Transverse colon (tissue), 4 donors: ENCODE results near the gene KIF25. TPM values are rescaled to one million over a fixed set of nuclear protein-coding genes. Genes with fewer than 3 reads are reported as not detected.
A peak's percentile ranks its signal among the peaks of the same experiment; 100 is the strongest.

ENCODE experiments used
- DNase-seq: peaks from one replicate; pipeline ENCODE4 v3.0.0-alpha.2; 2019
- H3K27ac ChIP-seq, 4 donors: fragments of 200-600 bp; sonication (generic); 2 replicates each; pipeline ENCODE4 v1.5.1; 2016 to 2018; ENCODE audit warnings: inconsistent platforms in 4 of 4
- H3K27me3 ChIP-seq: fragments of 200-600 bp; sonication (generic); 2 replicates; pipeline ENCODE4 v1.5.1; 2017; ENCODE audit warnings: inconsistent platforms
- H3K36me3 ChIP-seq, 4 donors: fragments of 200-600 bp; sonication (generic); 2 replicates each; pipeline ENCODE4 v1.5.1; 2017 to 2019; ENCODE audit warnings: inconsistent platforms in 4 of 4
- H3K4me1 ChIP-seq, 4 donors: fragments of 200-600 bp; sonication (generic); 2 replicates each; pipeline ENCODE4 v1.5.1; 2017 to 2020; ENCODE audit warnings: inconsistent platforms in 4 of 4
- H3K4me3 ChIP-seq, 4 donors: fragments of 200-600 bp; sonication (generic); 1 replicate in 1 of 4; 2 replicates in 3 of 4; pipeline versions ENCODE4 v1.5.1 to v1.6.1; 2017 to 2019; ENCODE audit warnings: inconsistent platforms in 4 of 4
- H3K9me3 ChIP-seq, 2 donors: fragments of 200-600 bp; sonication (generic); 2 replicates each; pipeline ENCODE4 v1.5.1; 2017 to 2019; ENCODE audit warnings: inconsistent platforms in 2 of 2
- EP300 ChIP-seq: sonication (generic); formaldehyde crosslinking; IDR thresholded peaks from one replicate; pipeline ENCODE4 v1.6.1; 2017; ENCODE audit warnings: antibody characterized with exemption, low read depth
- POLR2A ChIP-seq: fragments of 450-650 bp; IDR thresholded peaks from one replicate; pipeline ENCODE4 v1.6.1; 2016; ENCODE audit warnings: antibody characterized with exemption, mild to moderate bottlenecking, moderate library complexity
- POLR2AphosphoS5 ChIP-seq, 3 donors: sonication (generic); formaldehyde crosslinking; IDR thresholded peaks; one replicate each; pipeline ENCODE4 v1.6.1; 2016; ENCODE audit warnings: antibody characterized with exemption in 3 of 3
- WGBS, 2 donors: methylation state at CpG; one replicate each; pipeline ENCODE4 v1.1.5; 2018; ENCODE audit warnings: low coverage in 1 of 2; 5-methylcytosine and 5-hydroxymethylcytosine counted together
- in situ Hi-C, 4 donors: fragments of 200-750 bp; cut with MboI; loops; one replicate each; pipeline versions ENCODE4 v1.15.0 to v1.15.1; 2017; ENCODE audit warnings: low sequenced_read_pairs in 3 of 4, low pct_ligation_motif_present in 1 of 4, low pct_unique_long_range_greater_than_20kb in 1 of 4
- intact Hi-C: fragments of 100-400 bp; cut with DNase I; formaldehyde crosslinking; loops from one replicate; pipeline ENCODE4 v1.15.1; 2023; ENCODE audit warnings: low total_unique reads
- total RNA-seq, 4 donors: library from RNA; depleted of rRNA; stranded (reverse); fragments of >200 nt; gene quantifications; one replicate each; pipeline ENCODE4 v1.1.0, GENCODE V29; 2016
- TF ChIP-seq, protein P1 (sequence below), 5 experiments: fragments of 200-600 bp in 3 of 5; fragments of 450-650 bp in 2 of 5; sonication (generic) in 3 of 5; IDR thresholded peaks; 1 replicate in 2 of 5; 2 replicates in 3 of 5; pipeline ENCODE4 v1.5.1; 2016 to 2017; ENCODE audit warnings: antibody characterized with exemption in 5 of 5, inconsistent platforms in 3 of 5, mild to moderate bottlenecking in 2 of 5, moderate library complexity in 1 of 5

Gene KIF25
- total RNA-seq, 4 donors from 2014 or later, result not detected

DNA sequence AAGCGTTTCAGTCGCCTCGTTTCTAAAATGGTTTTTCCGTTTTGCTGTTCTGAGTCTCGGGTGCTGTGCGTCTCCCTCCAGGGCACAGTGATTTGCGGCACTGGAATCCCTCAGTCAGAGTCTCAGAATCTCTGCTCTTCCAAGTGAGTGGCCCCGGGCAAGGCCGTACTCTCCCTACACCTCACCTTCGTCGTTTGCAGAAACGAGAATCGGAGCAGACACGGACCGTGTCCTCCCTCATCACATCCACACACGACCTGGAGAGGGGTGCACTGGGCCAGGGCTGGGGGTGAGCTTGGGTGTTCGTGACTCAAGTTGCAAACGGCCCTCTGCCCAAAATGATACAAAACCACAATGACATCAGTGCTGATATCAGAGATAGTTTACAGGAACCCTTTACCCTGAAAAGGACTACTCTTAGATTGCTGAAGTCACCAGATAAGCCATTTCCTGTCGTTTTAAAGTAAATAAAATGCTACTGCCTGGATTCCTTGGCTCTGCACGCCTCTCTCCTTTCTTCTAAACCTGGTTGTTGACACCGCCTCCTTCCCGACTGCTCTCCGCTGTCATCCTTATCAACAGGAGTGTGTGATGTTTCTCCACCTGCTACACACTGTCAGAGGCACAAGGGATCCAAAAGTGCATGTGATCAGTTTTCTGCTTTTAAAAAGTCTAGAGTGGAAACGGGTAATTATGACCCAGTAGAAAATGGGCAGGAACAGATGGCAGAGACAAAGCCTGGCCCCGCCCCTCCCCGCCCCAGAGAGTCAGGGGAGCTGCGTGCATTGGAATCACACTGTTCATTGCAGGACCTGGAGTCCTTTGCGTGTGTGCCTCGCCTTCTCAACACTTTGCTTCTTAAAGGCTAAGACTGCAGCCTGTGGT is 38.4 kb downstream of the KIF25 start:
- H3K4me1 ChIP-seq, result peaks cover 0 to 14% (median 0%) of the 10 kb centered on the region in 4 donors
- in situ Hi-C loops, result loop anchor here in 2 of 4 donors (25.0 kb wide), 1 partner anchor 124 kb away; no protein-coding TSS in a partner anchor
- peak; percentile 61 for DNase-seq
- intact Hi-C loops, result no loop called here
- TF ChIP-seq, protein P1, sequence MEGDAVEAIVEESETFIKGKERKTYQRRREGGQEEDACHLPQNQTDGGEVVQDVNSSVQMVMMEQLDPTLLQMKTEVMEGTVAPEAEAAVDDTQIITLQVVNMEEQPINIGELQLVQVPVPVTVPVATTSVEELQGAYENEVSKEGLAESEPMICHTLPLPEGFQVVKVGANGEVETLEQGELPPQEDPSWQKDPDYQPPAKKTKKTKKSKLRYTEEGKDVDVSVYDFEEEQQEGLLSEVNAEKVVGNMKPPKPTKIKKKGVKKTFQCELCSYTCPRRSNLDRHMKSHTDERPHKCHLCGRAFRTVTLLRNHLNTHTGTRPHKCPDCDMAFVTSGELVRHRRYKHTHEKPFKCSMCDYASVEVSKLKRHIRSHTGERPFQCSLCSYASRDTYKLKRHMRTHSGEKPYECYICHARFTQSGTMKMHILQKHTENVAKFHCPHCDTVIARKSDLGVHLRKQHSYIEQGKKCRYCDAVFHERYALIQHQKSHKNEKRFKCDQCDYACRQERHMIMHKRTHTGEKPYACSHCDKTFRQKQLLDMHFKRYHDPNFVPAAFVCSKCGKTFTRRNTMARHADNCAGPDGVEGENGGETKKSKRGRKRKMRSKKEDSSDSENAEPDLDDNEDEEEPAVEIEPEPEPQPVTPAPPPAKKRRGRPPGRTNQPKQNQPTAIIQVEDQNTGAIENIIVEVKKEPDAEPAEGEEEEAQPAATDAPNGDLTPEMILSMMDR (IDR thresholded peaks at IDR 0.05), result no peak
- no peak for TF ChIP-seq EP300
- TF ChIP-seq POLR2A, result no peak
- peak in 1 of 3 donors; percentile 4 for TF ChIP-seq POLR2AphosphoS5 (IDR thresholded peaks at IDR 0.05)
- peak overlapping the region; percentile 17 to 48 (median 24) for H3K4me3 ChIP-seq
- no peaks in the 10 kb centered on the region for H3K36me3 ChIP-seq
- H3K27ac ChIP-seq, result peak overlapping the region; percentile 66 to 75 (median 74)
- no peaks in the 10 kb centered on the region for H3K27me3 ChIP-seq
- WGBS, 2 donors, result 49% methylated on average over 10 to 29 of the region's 29 CpGs
- peaks cover 17 to 23% of the 10 kb centered on the region in 2 donors for H3K9me3 ChIP-seq

- peaks cover 0 to 14% (median 0%) of the 10 kb centered on the region in 4 donors for H3K4me1 ChIP-seq
- H3K27ac ChIP-seq, result no peak overlapping the region
- peaks cover 17 to 25% of the 10 kb centered on the region in 2 donors for H3K9me3 ChIP-seq
- WGBS, 2 donors, result 71 to 73% methylated on average over 5 to 6 of the region's 6 CpGs
- TF ChIP-seq, protein P1 (IDR thresholded peaks at IDR 0.05), result no peak
- no peak for TF ChIP-seq POLR2AphosphoS5 (IDR thresholded peaks at IDR 0.05)
- no peak for TF ChIP-seq EP300
- no peak for TF ChIP-seq POLR2A
- no peaks in the 10 kb centered on the region for H3K27me3 ChIP-seq
- H3K4me3 ChIP-seq, result no peak overlapping the region
- no peak for DNase-seq
- in situ Hi-C loops (loop anchor here in 2 of 4 donors (25.0 kb wide), 1 partner anchor 125 kb away; no protein-coding TSS in a partner anchor), intact Hi-C loops (no loop called here)
- H3K36me3 ChIP-seq, result no peaks in the 10 kb centered on the region
Measured at GRCh38 chr6:168037242-168037641, 39.8 kb downstream of the KIF25 start.

GRCh38 chr6:168037856-168038255 is 40.4 kb downstream of the KIF25 start:
- Histone ChIP-seq H3K9me3 (peaks cover 17 to 25% of the 10 kb centered on the region in 2 donors), H3K27me3 (no peaks in the 10 kb centered on the region), H3K27ac (no peak overlapping the region), H3K4me1 (peaks cover 0 to 14% (median 0%) of the 10 kb centered on the region in 4 donors), H3K4me3 (no peak overlapping the region), H3K36me3 (no peaks in the 10 kb centered on the region)
- TF ChIP-seq EP300 (no peak), POLR2A (no peak), POLR2AphosphoS5 (IDR thresholded peaks at IDR 0.05) (no peak)
- TF ChIP-seq, protein P1 (IDR thresholded peaks at IDR 0.05), result no peak
- no peak for DNase-seq
- intact Hi-C loops, result no loop called here
- 50 to 78% methylated on average over 5 of the region's 5 CpGs for WGBS, 2 donors
- in situ Hi-C loops, result loop anchor here in 2 of 4 donors (25.0 kb wide), 1 partner anchor 126 kb away; no protein-coding TSS in a partner anchor

GRCh38 chr6:168038576-168039140 is 41.2 kb downstream of the KIF25 start:
- peaks cover 17 to 25% of the 10 kb centered on the region in 2 donors for H3K9me3 ChIP-seq
- H3K4me1 ChIP-seq, result peaks cover 0 to 14% (median 0%) of the 10 kb centered on the region in 4 donors
- H3K27me3 ChIP-seq, result no peaks in the 10 kb centered on the region
- no peak overlapping the region for H3K27ac ChIP-seq
- in situ Hi-C loops, result loop anchor here in 2 of 4 donors (25.0 kb wide), 1 partner anchor 126 kb away; no protein-coding TSS in a partner anchor
- 86 to 100% methylated on average over 1 to 13 of the region's 13 CpGs for WGBS, 2 donors
- TF ChIP-seq, protein P1 (IDR thresholded peaks at IDR 0.05), result no peak
- no peak for TF ChIP-seq POLR2AphosphoS5 (IDR thresholded peaks at IDR 0.05)
- no peak for TF ChIP-seq EP300
- no peak for TF ChIP-seq POLR2A
- intact Hi-C loops, result no loop called here
- H3K36me3 ChIP-seq, result no peaks in the 10 kb centered on the region
- H3K4me3 ChIP-seq, result no peak overlapping the region
- DNase-seq, result no peak
